GM12878 (cell line): Measurements from ENCODE around the gene IFI6. TPM values are rescaled to one million over a fixed set of nuclear protein-coding genes. Genes with fewer than 3 reads are reported as not detected.

Experiments
- CREB1 ChIP-seq: IDR thresholded peaks from 2 replicates; pipeline ENCODE4 v1.6.1; 2012; ENCODE audit warnings: low read depth, mild to moderate bottlenecking, inconsistent platforms
- FOS ChIP-seq: IDR thresholded peaks from 3 replicates; pipeline ENCODE4 v1.6.1; 2011; ENCODE audit warnings: borderline replicate concordance; ENCODE audit not compliant: insufficient read length; ENCODE audit errors: extremely low read depth
- IRF5 ChIP-seq: fragments of 450-650 bp; IDR thresholded peaks from 2 replicates; pipeline ENCODE4 v1.6.1; 2017; ENCODE audit warnings: borderline replicate concordance
- JUND ChIP-seq: IDR thresholded peaks from 2 replicates; pipeline ENCODE4 v1.6.1; 2012; ENCODE audit warnings: low read depth, mild to moderate bottlenecking, low read length, improper control_type of control experiment, moderate library complexity
- NFYB ChIP-seq: IDR thresholded peaks from 2 replicates; pipeline ENCODE4 v1.6.1; 2011; ENCODE audit warnings: low read depth, mild to moderate bottlenecking, low read length, improper control_type of control experiment, moderate library complexity; ENCODE audit not compliant: insufficient read depth
- RELA ChIP-seq: fragments of 450-650 bp; IDR thresholded peaks from 2 replicates; pipeline ENCODE4 v1.8.0; 2014; ENCODE audit warnings: borderline replicate concordance; ENCODE audit not compliant: partially characterized antibody
- SKIL ChIP-seq: fragments of 450-650 bp; IDR thresholded peaks from 2 replicates; pipeline ENCODE4 v1.6.1; 2017; ENCODE audit warnings: mild to moderate bottlenecking, low read depth, inconsistent platforms; ENCODE audit not compliant: poor library complexity, severe bottlenecking
- YY1 ChIP-seq: IDR thresholded peaks from 2 replicates; pipeline ENCODE4 v1.6.1; 2011; ENCODE audit warnings: low read depth, mild to moderate bottlenecking, low read length
- ZBTB4 ChIP-seq: fragments of 450-650 bp; formaldehyde crosslinking; IDR thresholded peaks from 2 replicates; pipeline ENCODE4 v1.4.0; 2022; ENCODE audit warnings: mild to moderate bottlenecking, moderate library complexity
- polyA plus RNA-seq, 11 experiments: library from polyadenylated mRNA; depleted of rRNA in 4 of 11; unstranded in 6 of 11; stranded (reverse) in 5 of 11; fragments of >200 nt; fragmentation: Nextera tagmentation in 4 of 11; fragmentation: Illumina TruSeq in 1 of 11; extraction: Ambion mirVana in 4 of 11; extraction: Trizol in 1 of 11; gene quantifications; 1 replicate in 1 of 11; 2 replicates in 10 of 11; pipeline versions ENCODE4 v1.2.1 to v1.2.3, GENCODE V29; 2011 to 2016; ENCODE audit warnings: inconsistent platforms in 2 of 11, missing spikeins in 2 of 11, low read depth in 1 of 11
- total RNA-seq, 4 experiments: library from RNA; depleted of rRNA in 3 of 4; stranded (reverse); fragments of >200 nt in 3 of 4; fragmentation: Illumina TruSeq in 1 of 4; extraction: Trizol in 1 of 4; gene quantifications; 2 replicates each; pipeline versions ENCODE4 v1.2.1 to v1.2.3, GENCODE V29; 2013 to 2021
- TF ChIP-seq, protein P1 (sequence below): fragments of 450-650 bp; IDR thresholded peaks from 2 replicates; pipeline ENCODE4 v1.6.1; 2017; ENCODE audit warnings: mild to moderate bottlenecking, moderate library complexity
- TF ChIP-seq, protein P2 (sequence below): fragments of 450-650 bp; IDR thresholded peaks from 2 replicates; pipeline ENCODE4 v1.6.1; 2017; ENCODE audit warnings: mild to moderate bottlenecking, moderate library complexity

IFI6 gene
- total and polyA plus RNA-seq, 10 of the 15 experiments (the other 5 are each of a cell fraction or from before 2014, with no cell fraction given), result 5.6 to 123 (median 69.0) TPM

DNA sequence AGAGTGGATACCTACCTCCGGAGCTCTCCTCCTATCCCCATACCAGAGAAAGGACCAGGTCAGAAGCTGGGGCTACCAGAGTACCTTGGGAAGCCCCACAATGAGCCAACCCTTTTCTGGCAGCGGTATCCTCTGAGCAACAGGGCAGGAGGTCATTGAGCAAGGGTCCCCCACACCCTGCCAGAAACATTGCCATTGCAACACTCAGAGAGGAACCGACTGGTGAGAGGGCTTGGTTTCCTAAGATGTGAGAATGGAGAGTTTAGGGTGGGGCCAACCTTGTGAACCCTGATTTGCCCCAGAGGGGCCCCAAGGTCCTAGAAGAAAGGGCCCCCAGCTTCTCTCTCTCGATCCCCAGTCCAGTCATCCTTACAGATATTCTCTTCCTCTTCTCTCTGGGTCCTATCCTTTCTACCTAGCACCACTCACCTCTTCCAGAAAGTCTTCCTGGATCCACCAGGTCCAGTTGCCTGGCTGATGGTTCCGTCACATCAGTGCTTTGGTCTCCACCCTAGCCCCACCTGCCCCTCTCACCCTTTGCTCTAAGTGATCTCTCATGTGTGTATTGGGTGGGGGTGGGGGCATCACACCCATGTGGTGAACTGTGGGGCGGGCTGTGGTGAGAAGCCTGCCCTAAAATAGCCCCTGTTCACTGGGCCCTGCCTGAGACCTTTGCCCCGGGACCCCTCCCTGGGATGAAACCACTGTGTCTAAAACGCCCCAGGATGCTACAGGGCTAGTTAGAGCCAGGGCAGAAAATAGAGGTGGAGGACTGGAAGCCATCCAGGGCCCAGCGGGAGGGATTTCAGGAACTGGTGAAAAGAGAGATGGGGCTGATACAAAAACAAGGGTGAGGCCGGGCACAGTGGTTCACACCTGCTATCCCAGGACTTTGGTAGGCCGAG, 45.7 kb downstream of the IFI6 start (continued):
- TF ChIP-seq JUND (no peak), SKIL (peak; percentile 71), NFYB (no peak), YY1 (0 out of 2 replicates have a peak, but pooled peaks have one; percentile 51), RELA (no peak), ZBTB4 (CRISPR knock-in tag) (no peak), FOS (no peak), CREB1 (no peak), IRF5 (no peak)
- TF ChIP-seq, protein P1, sequence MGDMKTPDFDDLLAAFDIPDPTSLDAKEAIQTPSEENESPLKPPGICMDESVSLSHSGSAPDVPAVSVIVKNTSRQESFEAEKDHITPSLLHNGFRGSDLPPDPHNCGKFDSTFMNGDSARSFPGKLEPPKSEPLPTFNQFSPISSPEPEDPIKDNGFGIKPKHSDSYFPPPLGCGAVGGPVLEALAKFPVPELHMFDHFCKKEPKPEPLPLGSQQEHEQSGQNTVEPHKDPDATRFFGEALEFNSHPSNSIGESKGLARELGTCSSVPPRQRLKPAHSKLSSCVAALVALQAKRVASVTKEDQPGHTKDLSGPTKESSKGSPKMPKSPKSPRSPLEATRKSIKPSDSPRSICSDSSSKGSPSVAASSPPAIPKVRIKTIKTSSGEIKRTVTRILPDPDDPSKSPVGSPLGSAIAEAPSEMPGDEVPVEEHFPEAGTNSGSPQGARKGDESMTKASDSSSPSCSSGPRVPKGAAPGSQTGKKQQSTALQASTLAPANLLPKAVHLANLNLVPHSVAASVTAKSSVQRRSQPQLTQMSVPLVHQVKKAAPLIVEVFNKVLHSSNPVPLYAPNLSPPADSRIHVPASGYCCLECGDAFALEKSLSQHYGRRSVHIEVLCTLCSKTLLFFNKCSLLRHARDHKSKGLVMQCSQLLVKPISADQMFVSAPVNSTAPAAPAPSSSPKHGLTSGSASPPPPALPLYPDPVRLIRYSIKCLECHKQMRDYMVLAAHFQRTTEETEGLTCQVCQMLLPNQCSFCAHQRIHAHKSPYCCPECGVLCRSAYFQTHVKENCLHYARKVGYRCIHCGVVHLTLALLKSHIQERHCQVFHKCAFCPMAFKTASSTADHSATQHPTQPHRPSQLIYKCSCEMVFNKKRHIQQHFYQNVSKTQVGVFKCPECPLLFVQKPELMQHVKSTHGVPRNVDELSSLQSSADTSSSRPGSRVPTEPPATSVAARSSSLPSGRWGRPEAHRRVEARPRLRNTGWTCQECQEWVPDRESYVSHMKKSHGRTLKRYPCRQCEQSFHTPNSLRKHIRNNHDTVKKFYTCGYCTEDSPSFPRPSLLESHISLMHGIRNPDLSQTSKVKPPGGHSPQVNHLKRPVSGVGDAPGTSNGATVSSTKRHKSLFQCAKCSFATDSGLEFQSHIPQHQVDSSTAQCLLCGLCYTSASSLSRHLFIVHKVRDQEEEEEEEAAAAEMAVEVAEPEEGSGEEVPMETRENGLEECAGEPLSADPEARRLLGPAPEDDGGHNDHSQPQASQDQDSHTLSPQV, result peak; percentile 64; the same call in 1 of the 2 replicates
- TF ChIP-seq, protein P2, sequence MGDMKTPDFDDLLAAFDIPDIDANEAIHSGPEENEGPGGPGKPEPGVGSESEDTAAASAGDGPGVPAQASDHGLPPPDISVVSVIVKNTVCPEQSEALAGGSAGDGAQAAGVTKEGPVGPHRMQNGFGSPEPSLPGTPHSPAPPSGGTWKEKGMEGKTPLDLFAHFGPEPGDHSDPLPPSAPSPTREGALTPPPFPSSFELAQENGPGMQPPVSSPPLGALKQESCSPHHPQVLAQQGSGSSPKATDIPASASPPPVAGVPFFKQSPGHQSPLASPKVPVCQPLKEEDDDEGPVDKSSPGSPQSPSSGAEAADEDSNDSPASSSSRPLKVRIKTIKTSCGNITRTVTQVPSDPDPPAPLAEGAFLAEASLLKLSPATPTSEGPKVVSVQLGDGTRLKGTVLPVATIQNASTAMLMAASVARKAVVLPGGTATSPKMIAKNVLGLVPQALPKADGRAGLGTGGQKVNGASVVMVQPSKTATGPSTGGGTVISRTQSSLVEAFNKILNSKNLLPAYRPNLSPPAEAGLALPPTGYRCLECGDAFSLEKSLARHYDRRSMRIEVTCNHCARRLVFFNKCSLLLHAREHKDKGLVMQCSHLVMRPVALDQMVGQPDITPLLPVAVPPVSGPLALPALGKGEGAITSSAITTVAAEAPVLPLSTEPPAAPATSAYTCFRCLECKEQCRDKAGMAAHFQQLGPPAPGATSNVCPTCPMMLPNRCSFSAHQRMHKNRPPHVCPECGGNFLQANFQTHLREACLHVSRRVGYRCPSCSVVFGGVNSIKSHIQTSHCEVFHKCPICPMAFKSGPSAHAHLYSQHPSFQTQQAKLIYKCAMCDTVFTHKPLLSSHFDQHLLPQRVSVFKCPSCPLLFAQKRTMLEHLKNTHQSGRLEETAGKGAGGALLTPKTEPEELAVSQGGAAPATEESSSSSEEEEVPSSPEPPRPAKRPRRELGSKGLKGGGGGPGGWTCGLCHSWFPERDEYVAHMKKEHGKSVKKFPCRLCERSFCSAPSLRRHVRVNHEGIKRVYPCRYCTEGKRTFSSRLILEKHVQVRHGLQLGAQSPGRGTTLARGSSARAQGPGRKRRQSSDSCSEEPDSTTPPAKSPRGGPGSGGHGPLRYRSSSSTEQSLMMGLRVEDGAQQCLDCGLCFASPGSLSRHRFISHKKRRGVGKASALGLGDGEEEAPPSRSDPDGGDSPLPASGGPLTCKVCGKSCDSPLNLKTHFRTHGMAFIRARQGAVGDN, result peak; percentile 90
